Measurements from ENCODE around the gene NAP1L4.

NAP1L4 gene

GRCh38 chr11:3020011-3020410, 27.9 kb upstream of the NAP1L4 start:
- TF ChIP-seq CTCF (IDR thresholded peaks at IDR 0.05; ENCODE audit: low read length, missing control alignments) = no peak
- no peak overlapping the region for H3K4me3 ChIP-seq (replicated peaks; ENCODE audit: low read depth, low read length)
- DNase-seq (ENCODE audit: low read depth) = no peak

- TF ChIP-seq CTCF (IDR thresholded peaks at IDR 0.05; ENCODE audit: low read length, missing control alignments) = no peak
- no peak for DNase-seq (ENCODE audit: low read depth)
These were observed 26.5 kb upstream of the NAP1L4 start for GRCh38 chr11:3018596-3018995.

GRCh38 chr11:3016861-3017260, 24.7 kb upstream of the NAP1L4 start:
- H3K4me3 ChIP-seq (replicated peaks; ENCODE audit: low read depth, low read length) = no peak overlapping the region
- no peak for DNase-seq (ENCODE audit: low read depth)

More at GRCh38 chr11:3018596-3018995, 26.5 kb upstream of the NAP1L4 start:
- no peak overlapping the region for H3K4me3 ChIP-seq (replicated peaks; ENCODE audit: low read depth, low read length)

GRCh38 chr11:3015796-3016195, 23.7 kb upstream of the NAP1L4 start:
- no peak overlapping the region for H3K4me3 ChIP-seq (replicated peaks; ENCODE audit: low read depth, low read length)
- no peak for TF ChIP-seq CTCF (IDR thresholded peaks at IDR 0.05; ENCODE audit: low read length, missing control alignments)
- DNase-seq (ENCODE audit: low read depth) = no peak

More at GRCh38 chr11:3016861-3017260, 24.7 kb upstream of the NAP1L4 start:
- no peak for TF ChIP-seq CTCF (IDR thresholded peaks at IDR 0.05; ENCODE audit: low read length, missing control alignments)

- no peak for TF ChIP-seq CTCF (IDR thresholded peaks at IDR 0.05; ENCODE audit: low read length, missing control alignments)
- DNase-seq (ENCODE audit: low read depth) = no peak
- no peak overlapping the region for H3K4me3 ChIP-seq (replicated peaks; ENCODE audit: low read depth, low read length)
These were observed 22.8 kb upstream of the NAP1L4 start for GRCh38 chr11:3014943-3015342.

- H3K4me3 ChIP-seq (replicated peaks; ENCODE audit: low read depth, low read length) = no peak overlapping the region
These were observed 22.2 kb upstream of the NAP1L4 start for GRCh38 chr11:3014057-3014938.

More at GRCh38 chr11:3014057-3014938, 22.2 kb upstream of the NAP1L4 start:
- no peak for TF ChIP-seq CTCF (IDR thresholded peaks at IDR 0.05; ENCODE audit: low read length, missing control alignments)
- no peak for DNase-seq (ENCODE audit: low read depth)

All from fibroblast of pulmonary artery (primary cell).